Panc1 (cell line): ENCODE results near the gene YRDC.

Experiments used
- CTCF ChIP-seq: fragments of 450-650 bp; IDR thresholded peaks from 2 replicates; pipeline ENCODE4 v1.5.1; 2017; ENCODE audit warnings: mild to moderate bottlenecking
- POLR2AphosphoS5 ChIP-seq: IDR thresholded peaks from 2 replicates; pipeline ENCODE4 v1.6.1; 2012; ENCODE audit warnings: mild to moderate bottlenecking, low read depth, low read length, moderate library complexity
- SIN3A ChIP-seq: IDR thresholded peaks from 2 replicates; pipeline ENCODE4 v1.6.1; 2012; ENCODE audit warnings: low read depth, mild to moderate bottlenecking, low read length, moderate library complexity, borderline replicate concordance; ENCODE audit not compliant: insufficient read depth
- TCF7L2 ChIP-seq: IDR thresholded peaks from 2 replicates; pipeline ENCODE4 v1.6.1; 2011; ENCODE audit warnings: mild to moderate bottlenecking, low read depth, low read length, inconsistent platforms
- TF ChIP-seq, protein P1 (sequence below), 2 experiments: IDR thresholded peaks; 2 replicates each; pipeline ENCODE4 v1.6.1; 2011 to 2012; ENCODE audit warnings: low read depth in 2 of 2, control low read depth in 1 of 2, low read length in 1 of 2, mild to moderate bottlenecking in 1 of 2, moderate library complexity in 1 of 2; ENCODE audit not compliant: insufficient read depth in 1 of 2

DNA sequence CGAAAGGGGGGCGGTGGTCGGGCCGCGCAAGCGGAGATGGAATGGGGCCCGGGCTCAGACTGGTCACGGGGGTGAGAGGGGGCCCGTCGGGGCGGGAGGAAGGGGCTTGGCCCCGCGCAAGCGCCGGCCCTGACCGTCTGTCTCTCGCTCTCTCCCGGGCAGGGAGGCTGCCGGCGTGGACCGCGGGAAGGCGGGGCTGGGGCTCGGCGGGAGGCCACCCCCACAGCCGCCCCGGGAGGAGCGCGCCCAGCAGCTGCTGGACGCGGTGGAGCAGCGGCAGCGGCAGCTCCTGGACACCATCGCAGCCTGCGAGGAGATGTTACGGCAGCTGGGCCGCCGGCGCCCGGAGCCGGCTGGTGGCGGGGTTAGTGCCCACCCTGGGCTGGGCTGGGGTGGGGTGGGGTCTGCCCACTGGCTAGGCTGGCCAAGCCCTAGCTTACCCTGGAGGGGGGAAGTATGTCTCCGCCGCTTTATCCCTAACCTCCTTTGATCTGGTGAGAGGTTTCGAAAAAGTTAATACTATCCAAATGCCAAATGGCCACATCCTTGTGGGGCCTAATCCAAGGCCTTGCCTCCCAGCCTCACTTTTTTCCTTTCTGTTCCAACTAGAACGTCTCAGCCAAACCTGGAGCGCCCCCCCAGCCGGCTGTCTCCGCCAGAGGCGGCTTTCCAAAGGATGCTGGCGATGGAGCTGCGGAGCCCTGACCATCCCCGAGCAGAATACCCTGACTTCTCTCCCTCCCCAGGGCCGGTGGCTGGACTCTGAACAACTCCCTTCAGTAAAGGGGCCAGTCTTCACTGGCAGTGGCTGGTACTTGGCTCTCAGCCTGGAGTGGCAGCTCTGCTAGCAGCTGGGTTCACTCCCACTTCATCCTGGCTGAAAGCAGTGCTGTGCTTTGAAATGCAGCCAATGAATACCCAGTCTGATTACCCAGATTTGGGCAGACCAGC is 636 bp upstream of the YRDC start:
- TF ChIP-seq CTCF (no peak; the same call in 1 of the 2 replicates), TCF7L2 (peak; percentile 72), POLR2AphosphoS5 (peak; percentile 26; the same call in 1 of the 2 replicates), SIN3A (0 out of 2 replicates have a peak, but pooled peaks have one; percentile 45)
- TF ChIP-seq, protein P1, sequence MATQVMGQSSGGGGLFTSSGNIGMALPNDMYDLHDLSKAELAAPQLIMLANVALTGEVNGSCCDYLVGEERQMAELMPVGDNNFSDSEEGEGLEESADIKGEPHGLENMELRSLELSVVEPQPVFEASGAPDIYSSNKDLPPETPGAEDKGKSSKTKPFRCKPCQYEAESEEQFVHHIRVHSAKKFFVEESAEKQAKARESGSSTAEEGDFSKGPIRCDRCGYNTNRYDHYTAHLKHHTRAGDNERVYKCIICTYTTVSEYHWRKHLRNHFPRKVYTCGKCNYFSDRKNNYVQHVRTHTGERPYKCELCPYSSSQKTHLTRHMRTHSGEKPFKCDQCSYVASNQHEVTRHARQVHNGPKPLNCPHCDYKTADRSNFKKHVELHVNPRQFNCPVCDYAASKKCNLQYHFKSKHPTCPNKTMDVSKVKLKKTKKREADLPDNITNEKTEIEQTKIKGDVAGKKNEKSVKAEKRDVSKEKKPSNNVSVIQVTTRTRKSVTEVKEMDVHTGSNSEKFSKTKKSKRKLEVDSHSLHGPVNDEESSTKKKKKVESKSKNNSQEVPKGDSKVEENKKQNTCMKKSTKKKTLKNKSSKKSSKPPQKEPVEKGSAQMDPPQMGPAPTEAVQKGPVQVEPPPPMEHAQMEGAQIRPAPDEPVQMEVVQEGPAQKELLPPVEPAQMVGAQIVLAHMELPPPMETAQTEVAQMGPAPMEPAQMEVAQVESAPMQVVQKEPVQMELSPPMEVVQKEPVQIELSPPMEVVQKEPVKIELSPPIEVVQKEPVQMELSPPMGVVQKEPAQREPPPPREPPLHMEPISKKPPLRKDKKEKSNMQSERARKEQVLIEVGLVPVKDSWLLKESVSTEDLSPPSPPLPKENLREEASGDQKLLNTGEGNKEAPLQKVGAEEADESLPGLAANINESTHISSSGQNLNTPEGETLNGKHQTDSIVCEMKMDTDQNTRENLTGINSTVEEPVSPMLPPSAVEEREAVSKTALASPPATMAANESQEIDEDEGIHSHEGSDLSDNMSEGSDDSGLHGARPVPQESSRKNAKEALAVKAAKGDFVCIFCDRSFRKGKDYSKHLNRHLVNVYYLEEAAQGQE (IDR thresholded peaks at IDR 0.05; ENCODE audit: insufficient read depth in 1 of 2, low read depth in 2 of 2, low read length in 1 of 2): no peak; a peak in 1 of 4 replicates
